Measurements from ENCODE around the gene MEIS1.

The MEIS1 gene

DNA sequence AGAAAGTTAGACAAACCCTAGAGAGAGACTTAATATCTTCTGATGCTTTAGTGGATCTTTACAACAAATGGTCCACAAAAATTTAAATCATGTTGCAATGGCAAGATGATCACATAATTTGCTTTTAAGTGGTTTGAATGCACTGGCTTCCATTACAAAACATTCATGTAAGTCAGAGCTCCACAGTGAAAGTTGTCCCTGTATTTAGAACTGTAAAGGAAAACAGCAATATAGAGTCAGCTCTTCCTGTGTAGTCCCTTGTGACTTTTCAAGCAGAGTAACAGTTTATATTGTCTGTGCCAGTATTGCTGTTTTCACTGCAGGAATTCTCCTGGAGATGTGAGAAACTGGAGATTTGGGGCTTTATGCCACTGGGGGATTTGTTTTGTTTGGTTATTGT lies 77.7 kb downstream of the MEIS1 start:
- DNase-seq, result no peak

DNA sequence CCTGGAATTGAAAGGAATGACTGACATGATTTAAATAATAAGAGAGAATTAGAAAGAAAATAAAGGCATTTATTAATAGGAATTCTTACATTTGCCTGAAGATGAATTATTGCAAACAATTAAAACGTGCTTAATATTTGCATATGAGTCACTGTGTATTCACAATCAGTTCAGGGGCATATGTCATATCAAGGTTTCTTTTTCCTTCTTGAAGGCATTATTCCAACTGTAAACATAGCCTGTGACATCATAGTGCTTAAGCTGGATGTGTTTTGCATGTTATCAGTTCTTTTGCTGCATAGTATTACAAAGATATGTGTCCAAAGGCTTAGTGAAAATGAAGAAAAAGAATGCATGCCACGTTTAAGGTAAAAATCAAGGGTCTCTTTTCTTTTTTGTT lies 80.8 kb downstream of the MEIS1 start:
- DNase-seq, result no peak

DNA sequence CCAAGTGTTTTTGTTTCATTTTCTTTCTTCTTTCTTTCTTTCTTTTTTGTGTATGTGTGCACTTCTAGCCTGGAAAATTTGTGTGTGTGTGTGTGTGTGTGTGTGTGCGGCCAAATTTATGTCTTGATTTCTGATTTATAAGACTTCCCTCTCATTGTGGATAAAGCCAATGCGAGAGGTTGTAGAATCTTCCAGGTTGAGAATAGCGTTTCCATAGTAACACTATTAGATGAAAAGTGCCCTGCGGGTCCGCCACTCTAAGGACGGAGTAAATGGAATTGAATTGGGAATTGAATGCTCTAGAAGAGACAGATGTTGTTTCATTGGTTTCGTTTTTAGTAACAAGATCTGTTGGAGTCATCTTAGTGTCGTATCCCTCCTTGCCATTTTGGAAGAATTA lies 81.6 kb downstream of the MEIS1 start:
- DNase-seq, result no peak

DNA sequence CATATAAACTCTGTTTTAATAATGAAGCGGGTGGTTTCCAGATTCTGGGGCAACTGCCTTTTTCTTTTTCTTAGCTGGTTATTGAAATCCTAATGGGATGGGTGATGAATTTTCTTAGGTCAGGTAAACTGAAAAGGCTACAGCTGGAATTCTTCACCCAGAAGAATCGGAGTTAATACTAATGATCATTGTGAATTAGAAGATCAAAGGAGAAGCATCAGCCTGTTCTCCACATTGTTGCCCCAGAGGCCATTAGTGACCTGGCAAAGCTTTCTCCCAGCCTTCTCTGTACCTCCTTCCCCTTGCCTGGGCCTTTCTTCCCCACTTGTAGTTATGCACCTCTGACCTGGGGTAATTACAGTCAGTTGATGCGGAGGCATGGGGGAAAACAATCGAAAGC lies 82.8 kb downstream of the MEIS1 start:
- DNase-seq, result no peak

DNA sequence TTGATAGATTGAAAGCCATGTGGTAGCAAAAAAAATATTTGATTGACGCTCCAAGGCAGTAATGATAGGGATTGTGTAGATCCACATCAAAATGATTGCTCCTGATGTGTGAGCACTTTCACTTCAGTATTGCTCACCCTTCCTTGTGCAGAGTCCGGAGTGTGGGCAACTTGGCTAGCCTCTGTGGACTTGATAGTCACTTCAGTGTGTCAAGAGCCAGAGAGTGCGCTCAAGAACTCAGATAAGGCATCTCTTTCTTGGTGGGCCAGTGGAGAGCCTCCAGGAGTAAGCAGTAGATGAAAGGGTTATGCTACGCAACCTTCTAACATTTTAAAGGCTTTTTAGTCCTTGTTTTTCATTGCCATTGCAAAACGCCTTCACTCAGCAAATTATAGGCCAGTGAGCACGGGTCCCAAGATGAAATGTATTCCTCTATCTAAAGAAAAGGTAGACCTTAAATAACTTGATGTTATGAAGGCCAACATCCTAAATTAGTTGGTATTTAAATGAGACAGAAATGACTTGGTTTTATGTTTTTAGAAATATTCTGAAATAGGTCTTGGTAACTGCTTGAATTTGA lies 84.4 kb downstream of the MEIS1 start:
- no peak for DNase-seq

DNA sequence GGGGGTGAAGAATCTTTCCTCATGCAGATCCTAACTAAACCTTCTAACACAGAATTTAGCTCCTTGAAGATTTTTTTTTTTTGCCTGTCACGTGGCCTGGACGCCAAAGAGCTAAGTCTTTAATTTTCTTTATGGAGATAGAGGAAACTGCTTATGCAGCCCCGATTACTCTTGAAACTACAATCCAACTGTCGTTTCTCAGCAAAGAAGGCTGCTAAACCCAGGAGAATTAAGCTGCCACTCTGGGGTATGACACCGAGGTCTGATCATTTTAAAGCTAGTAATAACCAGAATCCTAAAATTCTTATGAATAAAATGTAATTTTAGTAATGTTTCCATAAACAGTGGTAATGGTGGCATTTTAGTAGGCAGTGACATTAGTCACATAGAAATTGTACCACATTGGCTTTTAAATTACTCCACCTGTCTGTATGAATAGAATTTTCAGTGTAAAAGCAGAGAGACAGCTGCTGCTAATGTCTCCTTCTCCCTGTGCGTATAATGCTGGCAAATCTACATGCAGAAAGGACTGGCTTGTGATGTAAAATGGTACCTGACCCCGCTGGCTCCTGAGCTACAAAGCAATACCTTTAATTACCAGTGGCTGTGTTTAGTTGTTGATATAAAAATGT lies 86.5 kb downstream of the MEIS1 start:
- no peak for DNase-seq

DNA sequence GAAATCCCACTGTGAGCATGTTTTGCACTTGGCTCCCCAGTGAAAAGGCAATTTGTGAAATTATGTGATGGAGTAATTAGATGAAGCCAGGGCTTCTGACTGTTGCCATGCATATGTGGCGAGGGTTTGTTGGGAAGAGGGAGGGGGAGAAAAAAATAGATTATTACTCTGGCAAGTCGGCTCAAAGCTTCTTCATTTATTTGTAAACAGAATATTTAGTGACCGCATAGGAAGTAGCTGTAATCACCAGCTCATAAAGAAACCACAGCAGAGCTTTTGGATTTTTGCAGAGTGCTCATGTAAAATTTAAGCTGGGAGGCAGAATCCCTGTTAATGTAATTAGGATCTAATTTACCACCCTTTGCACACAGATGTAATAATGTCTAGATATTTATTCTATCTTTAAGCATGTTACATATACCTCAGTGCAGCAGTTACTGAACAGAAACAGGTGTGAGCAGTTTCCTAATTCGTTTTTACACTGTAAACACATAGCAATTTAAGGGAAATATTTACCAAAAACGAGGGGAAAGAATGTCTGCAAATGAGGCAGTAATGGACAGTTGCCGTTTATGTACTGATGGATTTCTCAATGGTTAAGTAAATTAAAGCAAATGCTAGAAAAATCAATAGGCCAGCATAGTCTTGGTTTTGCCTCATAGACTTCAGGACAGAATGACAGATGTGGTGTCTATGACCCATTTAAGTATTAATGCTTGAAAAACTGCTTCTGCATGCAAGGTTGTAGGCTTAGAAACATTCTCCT lies 87.9 kb downstream of the MEIS1 start:
- DNase-seq, result no peak

DNA sequence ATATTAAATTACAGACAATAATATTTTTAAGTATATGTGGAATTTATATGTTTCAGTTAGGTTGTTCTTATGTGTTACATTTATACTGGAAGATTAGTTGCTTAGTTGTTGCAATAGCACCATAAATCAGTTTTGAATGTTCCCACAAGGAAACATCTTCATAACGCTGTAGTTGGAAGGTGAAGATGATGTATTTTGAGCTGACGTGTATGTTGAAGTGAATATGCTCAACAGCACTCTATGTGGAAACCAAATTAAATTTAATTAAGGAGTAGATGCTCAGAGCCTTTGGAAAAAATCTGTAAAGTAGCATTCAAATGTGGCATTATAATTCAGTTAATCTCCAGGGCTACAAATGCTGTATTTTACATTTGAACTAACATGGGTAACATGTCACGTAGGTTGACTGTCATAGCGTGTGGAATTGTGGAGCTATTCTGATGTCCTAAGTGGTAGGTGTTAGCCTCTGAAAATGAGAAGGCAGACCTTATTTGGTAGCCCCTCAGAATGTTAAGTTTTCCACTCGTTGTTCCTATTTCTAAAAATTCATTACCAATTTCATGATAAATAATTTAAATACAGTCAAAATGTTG lies 88.5 kb downstream of the MEIS1 start:
- no peak for DNase-seq

DNA sequence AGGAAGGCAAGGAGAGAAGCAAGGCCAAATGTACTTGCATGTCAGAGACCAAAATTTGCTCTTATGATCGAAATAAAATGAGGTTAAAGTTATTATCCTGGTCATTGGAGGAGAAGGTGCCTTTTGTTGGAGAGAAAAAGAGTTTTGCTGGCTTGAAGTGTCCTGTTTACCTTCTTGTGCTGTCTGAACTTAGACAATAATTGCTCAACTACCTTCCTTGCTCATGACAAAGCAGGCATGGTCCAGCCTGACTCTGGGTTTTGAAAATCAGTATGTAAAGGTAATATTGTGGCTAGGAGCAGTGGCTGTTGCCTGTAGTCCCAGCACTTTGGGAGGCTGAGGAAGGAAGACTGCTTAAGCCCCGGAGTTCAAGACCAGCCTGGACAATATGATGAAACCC lies 89.1 kb downstream of the MEIS1 start:
- DNase-seq, result no peak

DNA sequence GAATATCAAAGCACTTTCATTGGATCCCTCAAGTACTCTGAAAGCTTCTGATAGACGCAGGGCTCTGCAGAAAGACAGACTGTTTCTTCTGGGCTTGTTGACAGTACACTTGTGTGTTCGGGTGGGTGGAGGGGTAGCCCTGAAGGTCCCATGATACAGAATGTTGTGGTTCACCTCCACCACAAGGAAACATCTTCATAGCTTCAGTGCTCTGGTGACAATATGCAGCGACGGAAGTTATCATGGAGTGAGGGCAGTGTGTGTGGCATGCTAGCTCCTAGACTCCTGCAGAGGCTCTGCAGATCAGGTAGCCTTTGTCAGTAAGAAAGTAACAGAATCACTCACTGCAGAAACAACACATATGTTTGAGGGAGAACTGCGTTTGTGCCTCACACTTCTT lies 90.7 kb downstream of the MEIS1 start:
- no peak for DNase-seq

DNA sequence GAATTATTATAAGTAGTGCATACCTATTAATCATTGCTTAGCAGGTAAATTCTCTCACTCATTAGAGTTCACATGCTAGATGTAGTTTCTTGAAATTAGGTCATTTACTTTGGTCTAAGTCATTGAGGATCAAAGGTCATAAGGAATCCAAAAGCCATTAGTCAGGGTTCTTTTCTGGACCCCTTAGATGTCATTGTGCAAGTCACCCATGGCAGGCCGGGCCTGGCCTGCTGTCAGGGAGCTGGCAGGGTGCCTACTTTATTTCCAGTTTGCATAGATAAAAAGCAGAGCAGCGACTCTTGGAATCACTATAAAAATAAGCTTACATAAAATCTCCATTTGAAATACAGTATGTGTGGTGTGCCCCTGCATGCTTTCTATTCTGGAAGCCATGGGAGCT lies 91.3 kb downstream of the MEIS1 start:
- no peak for DNase-seq

DNA sequence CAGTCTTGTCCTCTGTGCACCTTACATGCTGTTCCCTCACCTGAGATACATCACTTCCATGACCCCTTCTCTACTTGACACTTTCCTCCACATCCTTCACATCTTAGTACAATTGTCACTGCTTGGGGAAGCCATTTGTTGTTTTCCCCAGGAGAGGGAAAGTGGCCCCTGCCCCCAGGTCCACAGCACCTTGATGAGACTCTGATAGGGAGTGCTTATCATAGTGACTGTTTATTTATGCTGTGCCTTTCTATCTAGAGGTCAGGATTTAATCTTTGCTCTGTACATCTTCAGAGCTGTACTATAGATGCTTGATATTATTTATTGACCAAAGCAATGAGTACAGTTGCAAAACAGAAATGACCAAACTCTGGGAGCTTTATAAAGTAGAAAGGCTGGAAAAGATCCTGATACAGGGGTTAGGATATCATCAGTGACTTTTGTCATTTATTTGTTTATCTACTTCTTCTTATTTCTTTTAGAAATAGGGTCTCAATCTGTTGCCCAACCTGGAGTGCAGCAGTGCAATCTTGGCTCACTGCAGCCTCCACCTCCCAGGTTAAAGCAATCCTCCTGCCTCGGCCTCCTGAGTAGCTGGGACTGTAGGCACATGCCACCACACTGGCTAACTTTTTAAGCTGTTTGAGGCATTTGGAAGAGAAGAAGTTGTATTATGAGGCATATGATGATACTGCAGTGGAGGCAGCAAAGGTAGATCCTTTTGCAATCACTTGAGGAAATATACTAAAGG lies 94.2 kb downstream of the MEIS1 start:
- no peak for DNase-seq

DNA sequence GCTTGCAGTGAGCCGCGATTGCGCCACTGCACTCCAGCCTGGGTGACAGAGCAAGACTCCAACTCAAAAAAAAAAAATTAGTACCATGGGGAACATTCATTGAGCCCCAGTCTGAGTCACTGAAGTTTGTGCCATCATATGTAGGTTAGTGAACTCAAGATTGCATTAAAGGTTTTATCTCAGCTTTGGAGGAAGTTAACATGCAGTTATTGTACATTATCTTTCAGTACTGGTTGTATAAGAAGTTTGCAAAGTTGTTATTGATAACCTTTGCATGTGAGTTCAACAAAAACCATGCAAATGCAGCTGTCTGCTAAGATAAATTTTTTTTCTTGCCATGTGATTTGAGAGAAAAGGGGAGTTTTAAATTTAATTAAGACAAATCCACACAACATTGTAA lies 95.7 kb downstream of the MEIS1 start:
- DNase-seq, result no peak

DNA sequence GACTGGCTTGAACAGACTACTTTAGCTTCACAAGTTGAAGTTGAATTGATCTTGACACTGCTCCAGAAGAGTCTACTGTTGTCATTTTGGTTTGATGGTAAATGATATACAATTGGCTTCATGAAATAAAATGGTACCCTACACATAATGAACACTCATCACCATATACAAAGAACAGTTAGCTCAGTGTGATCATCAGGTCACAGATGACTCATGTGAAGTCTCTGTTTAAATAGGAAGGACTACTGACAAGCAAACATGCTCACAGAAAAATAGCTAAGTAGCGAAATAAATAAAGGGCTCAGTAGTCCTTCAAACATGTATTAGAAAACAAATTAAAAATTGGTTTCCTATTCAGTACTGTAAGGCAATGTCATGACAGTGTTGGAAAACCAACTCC lies 96.2 kb downstream of the MEIS1 start:
- no peak for DNase-seq

DNA sequence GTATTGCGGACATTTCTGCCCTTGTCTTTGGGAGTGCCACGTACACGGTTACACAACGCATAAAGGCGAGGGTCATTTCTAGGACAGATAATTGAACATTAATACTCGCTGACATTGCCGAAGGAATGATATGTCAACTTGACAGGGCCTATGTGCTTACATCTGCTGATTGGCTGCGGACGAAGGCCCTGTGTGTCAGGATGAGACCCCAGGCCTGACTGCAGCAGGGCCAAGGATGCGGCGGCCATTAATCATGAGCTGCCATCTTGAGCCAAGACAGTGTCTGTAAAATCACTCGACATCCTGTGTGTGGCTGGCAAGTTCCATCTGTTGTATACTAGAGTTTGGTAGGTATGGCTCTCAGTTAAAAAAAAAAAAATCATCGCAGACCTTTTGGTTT lies 96.6 kb downstream of the MEIS1 start:
- DNase-seq, result no peak

DNA sequence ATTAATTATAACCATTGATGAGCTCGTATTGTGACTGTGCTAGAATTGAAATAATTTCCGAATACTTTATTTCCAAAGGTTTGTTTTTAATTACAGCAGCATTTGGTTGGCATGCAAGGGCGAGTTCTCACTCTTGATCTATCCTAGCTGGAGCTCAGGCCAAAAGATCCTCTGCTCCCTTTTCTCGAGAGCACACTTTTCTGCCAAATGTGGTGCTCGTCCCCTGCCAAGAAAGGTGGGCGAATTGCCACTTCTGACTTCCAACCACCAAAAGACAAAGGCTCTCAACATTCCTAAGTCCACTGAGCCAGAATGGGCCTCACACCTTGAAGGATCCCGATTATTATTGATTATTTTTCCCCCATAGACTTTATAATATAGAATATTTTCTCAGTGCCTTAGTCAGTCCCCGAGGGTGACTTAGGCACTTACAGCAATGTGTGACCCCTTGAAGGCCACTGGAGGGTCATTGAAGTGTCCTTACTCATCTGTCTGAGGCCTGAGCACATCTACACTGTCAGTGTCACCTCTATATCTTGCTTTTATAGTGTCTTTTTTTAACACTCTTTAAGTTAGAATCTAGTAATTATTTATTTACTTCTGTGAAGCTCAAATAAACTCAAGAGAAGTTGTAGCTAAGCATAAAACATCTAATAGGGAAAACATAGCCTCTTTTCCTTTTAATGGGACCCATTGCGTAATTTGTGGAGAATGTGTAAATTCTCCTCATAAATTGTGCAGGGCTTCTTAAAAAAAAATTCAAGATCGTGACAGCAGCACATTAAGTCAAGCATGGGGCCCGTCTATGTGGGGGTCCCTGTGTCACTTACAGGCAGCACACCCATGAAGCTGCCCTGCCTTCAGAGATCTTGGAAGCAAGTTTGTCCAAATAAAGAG lies 98.3 kb downstream of the MEIS1 start:
- DNase-seq, result no peak

DNA sequence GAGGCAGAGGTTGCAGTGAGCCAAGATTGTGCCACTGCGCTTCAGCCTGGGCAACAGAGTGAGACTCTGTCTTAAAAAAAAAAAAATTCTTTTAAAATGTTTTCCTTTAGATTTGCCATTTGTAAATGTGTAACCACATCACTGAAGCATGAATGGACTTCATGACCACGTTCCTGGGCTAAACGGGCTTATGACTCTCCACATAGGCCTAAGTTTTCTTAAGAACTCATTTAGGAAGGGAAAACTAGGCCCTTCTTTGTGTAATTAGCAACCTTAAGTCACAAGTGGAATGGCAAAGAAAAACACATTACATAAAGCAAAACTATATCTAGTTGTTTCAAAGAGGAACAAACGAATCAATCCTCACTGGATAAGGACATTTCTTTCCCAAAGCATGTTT lies 99.5 kb downstream of the MEIS1 start:
- no peak for DNase-seq

DNA sequence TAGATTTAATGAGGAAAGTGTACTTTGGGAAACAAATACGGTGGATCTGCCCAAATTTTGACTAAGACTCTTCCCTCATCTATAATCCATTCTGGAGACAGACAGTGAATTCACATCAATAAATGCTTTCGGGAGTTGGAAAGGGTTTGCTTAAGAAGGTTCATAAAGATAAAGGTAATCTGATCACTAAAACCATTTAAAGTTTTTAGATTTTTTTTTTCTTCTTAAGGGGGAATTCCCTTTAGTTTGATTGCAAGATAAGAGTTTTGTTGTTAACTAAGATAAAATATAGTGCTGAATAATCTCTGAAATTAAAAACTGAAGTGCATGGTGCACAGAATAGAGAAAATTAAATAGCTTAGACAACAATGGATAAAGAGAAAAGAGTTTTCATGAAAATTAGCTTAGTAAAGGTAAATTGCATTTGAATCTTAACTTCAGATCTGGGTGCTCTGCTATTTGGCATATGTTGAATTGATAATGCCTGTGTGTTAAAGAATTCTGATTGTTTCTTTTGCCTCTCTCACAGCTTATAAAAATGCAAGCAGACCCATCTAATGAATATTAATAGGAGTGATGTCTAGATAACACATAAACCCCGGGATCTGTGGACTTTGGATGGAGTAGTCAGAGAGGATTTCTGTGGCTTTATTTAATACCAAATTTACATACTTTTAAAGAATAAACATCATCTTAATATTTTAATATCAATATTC lies 100.8 kb downstream of the MEIS1 start:
- DNase-seq, result no peak

DNA sequence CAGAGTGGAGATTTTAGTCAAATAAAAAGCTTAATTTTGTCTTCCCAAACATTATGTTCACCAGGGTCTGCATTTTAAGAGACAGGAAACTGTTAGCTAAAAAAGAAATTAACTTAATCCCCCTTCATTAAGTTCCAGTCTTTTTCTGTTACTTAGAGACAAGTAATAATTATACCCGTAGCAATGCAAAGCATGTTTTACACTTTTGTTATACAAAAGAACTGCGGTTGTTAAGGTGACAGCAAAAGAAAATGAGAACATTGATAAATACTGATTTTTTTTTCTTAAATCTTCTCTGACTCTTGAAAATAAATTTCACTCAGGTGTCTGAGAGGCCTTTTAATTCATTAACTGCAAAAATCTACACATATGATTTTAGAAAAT lies 101.4 kb downstream of the MEIS1 start:
- no peak for DNase-seq

DNA sequence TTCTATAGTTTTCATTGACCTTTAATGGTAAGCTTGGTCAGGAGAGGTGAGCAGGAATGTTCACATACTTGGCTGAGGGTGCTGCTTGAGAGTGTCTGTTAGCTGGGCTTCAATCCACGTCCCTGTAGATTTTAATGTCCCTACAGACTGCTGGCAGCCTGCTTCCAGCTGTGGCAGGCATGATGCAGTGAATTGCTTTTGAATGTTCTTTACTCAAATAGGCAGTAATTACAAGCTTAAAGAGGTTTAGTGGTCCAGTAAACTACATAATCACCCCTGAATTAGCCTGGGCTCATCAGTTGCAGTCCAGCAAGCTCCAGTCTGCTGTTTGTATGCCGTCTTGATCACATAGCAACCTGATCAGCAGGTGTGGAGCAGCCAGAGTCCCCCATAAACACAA lies 102.1 kb downstream of the MEIS1 start:
- DNase-seq, result no peak

DNA sequence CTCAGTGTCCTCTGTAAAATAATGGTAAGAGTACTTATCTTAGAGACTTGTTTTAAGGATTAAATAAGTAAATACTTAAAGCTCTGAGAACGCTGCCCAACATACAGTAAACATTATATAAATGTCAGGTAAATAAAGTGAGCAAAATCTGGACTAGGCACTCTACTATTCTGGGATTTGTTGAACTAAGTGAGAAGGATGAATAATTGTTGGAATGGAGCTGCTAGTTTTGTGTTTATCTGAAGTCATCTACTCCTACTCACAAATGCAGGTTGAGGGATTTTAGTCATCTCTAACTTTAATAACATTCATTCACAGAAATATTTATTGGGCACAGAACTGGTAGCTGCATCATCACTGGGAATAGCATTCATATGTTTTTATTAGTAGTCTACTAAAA lies 103.4 kb downstream of the MEIS1 start:
- DNase-seq, result no peak

DNA sequence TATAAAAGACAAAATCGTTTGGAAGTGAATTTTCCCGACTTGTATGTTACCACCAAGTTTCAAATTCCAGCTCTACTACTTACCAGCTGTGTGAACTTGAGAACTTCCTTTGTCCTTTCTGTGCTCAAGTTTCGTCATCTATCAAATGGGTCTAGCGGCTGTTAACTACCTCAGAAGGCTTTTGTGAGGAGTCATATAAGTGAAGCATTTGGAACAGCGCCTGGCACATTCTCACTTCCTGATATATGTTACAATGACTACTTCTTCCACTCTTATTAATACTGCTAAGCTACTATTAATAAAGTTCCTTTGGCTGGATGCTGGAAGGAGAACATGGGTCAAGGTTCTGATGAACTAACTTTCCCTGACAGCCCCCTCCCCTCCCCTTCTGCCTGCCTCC lies 104.5 kb downstream of the MEIS1 start:
- no peak for DNase-seq
